Activated CD8-positive, alpha-beta memory T cell treated with anti-CD3 and anti-CD28 coated beads, Interleukin-2, amount 50 U/mL, for 4 hours (primary cell): Measurements from ENCODE around the gene CPLX3.

Experiments used
- DNase-seq: peaks from one replicate; pipeline ENCODE4 v3.0.0-alpha.2; 2020

CPLX3 gene

DNA sequence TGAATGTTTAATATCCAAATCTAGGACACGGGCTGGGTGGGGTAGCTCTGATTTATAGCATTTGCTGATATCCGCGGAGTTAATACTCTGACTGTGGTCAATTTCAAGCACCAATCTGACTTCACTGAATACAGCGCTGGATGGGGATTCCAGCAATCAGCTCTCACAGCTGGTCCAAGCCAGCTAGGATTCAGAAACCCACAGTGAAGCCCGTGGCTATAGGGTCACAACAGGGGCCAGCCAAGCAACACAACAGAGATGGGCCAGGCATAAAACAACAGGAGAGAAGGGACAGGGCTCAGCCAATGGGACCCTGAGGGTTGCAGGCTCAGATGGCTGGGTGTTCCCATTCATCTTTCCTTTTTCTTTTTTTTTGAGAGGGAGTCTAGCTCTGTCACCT, 19.1 kb upstream of the CPLX3 start:
- no peak for DNase-seq

DNA sequence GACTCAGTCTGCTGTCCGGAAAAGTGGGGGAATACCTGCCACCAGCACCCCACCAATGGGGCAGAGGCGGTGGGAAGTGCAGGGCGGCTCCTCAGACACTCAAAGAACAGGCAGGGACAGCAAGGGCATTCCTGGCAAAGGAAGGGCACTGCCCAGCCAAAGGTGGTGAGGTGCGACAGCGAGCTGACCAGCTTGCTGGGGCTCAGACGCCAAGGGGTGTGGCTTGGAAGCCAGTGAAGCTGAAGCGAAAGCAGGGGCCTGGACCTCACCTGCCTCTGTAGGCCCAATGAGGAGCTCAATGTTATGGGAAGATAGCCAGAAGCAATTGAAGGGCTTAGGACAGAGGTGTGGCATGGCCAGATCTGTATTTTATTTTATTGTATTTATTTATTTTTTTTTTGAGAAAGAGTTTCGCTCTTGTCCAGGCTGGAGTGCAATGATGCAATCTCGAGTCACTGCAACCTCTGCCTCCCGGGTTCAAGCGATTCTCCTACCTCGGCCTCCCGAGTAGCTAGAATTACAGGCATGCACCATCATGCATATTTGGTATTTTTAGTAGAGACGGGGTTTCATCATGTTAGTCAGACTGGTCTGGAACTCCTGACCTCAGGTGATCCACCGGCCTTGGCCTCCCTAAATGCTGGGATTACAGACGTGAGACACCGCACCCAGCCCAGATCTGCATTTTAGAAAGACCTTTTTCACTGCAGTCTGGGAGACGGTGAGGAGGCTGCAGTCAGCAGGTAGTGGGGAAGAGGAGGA, 18.2 kb upstream of the CPLX3 start:
- DNase-seq: no peak

DNA sequence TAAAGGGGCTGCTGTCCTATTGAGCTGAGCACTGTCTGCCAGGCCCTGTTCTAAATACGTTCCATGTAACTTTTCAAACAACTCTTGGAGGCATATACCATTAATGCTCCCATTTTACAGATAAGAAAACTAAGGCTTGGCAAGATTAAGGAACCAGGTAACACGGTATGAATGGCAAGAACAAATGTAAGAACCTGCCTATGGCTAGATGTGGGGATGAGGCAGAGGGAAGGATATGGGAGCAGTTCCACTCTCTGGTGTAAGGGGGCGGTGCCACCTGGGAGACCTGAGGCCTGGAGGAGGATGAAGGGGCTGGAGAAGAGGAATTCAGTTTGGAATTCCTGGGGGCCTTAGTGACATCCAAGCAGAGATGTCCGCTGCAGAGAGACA, 17.6 kb upstream of the CPLX3 start:
- no peak for DNase-seq

DNA sequence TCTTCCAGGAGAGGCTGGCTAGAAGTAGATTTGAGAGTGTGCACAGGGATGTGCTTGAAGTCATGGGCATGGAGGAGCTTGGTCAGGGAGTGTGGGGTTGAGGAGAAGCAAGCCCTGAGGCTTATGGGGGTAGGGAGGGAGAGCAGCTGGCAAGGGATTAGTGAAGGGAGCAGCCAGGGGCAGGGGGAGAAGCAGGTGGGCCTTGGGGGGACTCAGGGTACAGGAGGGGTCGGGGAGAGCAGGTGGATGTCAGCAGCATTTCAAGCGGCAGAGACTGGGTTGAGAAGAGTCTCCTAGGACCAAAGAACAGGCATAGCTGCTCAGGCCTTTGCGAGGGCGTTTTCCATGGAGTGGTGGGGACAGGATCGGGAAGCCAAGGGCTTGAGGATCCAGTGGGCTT, 17.2 kb upstream of the CPLX3 start:
- no peak for DNase-seq

DNA sequence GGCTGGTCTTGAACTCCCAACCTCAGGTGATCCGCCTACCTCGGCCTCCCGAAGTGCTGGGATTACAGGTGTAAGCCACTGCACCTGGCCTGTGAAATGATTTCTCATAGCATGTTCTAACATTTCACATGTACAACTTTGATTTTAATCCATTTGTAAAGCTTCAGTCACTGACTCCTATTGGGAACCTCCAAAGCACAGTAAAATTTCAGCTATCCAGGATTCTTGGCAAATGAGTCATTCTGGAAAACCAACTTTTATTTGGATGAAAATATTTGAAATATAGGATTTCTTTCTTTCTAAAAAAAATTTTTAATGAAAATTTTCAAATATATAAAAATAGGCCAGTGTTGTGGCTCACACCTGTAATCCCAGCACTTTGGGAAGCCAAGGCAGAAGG, 16.5 kb upstream of the CPLX3 start:
- no peak for DNase-seq

DNA sequence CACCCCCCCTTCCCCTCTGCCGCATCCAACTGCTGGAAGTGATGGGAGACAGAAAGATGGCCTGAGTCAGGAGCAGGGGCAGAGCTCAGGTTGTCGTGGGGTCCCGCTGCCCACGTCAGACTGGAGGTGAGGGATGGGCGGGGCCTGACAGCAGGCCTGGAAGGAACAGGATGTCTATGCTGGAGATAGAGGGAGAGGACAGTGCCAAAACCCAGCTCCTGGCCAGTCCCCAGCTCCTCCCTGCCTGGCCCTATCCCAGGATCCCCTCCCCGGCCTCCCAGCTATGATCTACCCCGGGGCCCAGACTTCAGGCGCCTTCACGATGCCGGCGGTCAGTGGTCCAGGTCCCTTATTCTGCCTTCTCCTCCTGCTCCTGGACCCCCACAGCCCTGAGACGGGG, 13.9 kb upstream of the CPLX3 start, which contains the start of gene LMAN1L:
LMAN1L (plus strand) TSS at position 303 of the 400 bp plus-strand sequence; CDS start at position 323, 20 bp downstream.
- no peak for DNase-seq

DNA sequence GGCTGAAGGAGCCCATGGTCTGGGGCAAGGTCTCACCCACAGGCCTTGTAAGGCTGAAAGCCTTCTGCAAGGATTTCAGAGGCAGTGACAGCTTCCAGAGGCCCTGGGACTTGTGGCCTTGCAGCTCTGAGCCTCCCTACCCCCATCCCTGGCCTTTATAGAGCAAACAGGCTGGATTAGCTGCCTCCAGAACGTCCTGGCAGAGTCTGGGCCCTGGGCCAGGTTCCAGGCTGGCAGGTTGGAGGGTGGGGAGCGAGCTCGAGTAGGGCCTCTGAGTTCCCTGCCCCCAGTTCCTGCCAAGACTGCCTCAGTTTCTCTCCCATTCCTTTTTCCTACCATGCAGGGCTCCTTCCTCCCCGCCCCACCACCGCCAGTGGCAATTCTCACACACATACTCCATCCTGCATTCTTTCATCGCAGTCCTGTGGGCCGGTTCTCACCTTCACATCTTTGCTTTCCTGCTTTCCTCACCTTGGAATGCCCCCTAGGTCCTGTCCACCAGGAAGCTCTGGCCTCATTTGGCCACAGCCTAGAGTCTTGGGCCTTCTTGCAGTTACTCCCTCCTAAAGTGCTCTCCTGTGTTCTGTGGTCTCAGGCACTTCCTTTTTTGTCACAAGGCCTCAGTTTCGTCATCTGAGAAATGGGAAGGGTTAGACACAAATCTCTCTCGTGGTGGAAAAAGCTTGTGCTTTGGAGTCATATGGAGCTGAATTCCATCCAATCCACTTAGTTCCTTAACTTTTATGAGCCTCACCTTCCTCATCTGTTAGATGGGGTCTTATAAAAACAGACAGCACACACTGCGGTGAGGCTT, 11.1 kb upstream of the CPLX3 start:
- DNase-seq: no peak

DNA sequence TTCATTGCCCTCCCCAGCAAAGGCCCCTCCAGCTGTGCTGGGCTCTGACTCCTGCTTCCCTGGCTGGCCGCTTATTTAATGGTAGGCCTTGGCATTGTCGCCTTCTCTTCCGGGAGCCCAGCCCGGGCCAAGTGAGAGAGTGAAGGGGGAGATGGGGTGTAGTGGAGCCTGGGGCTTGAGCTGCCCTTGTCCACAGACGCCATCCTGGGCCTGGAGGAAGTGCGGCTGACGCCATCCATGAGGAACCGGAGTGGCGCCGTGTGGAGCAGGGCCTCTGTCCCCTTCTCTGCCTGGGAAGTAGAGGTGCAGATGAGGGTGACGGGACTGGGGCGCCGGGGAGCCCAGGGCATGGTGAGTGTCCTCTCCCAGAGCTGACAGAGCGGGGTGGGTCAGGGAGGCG, 10.5 kb upstream of the CPLX3 start:
- DNase-seq: no peak

DNA sequence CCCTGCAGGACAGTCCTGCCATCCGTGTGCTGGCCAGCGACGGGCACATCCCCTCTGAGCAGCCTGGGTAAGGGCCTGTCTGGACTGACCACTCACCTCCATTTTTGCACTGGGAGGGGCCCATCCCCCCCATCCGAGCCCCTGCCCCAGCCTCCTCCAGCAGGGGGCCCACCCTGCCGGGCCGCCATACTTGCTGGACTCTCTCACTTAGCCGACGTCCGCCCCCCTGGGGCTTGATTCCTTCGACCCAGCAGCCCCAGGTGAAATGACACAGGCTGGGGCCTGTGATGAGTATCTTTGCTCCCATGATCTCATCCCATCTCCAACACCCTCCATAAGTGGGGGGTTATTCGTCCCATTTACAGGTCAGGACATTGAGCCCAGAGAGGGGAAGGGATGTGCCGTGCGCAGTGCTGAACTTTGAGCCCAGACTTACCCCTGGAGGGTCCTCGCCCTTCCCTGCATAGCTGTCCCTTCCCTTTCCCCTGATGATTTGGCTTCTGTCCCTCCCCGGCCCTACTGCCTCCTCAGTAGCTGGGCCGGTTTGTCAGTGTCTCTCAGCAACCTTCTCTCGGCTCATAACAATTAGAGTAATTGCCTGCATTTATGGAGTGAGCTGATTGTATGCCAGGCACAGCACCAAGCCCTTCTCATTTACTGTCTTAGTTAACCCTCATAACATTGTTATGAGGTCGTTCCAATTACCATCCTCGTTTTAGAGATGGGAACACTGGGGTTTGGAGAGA, 9.6 kb upstream of the CPLX3 start:
- no peak for DNase-seq

DNA sequence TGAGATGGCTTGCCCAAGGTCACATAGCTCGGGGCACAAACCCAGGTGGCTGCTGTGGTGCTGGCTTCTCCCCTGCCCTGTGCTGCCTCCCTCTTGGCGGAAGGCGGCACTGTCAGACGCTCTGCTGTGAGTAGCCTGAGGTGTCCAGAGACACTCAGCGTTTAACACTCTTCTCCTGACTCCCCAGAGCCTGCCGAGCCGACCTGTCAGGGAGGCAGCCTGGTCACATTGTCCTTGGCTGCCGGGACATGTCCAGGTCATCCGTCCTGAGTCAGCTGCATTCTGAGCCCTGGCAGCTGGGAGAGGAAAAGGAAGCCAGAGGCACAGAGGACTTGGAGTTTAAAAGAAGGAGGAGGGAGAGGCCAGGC, 9.1 kb upstream of the CPLX3 start:
- DNase-seq: no peak

DNA sequence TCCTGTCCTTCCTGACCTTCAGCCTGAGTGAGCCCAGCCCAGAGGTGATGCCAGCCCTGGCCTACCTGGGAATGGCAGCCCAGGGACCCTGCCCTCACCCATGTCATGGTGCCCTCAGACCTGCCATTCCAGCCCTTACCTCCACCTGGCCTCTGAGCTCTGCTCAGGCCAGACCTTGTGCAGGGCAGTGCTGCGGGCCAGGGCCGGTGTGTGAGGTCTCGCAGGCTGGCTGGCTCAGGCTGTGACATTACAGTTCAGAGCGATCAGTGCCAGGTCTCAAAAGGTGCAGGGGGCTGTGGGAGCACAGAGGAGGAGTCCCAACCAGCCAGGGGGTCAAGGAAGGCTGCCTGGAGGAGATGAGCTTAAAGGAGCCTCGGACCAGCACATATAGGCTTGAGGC, 6.4 kb upstream of the CPLX3 start:
- no peak for DNase-seq

DNA sequence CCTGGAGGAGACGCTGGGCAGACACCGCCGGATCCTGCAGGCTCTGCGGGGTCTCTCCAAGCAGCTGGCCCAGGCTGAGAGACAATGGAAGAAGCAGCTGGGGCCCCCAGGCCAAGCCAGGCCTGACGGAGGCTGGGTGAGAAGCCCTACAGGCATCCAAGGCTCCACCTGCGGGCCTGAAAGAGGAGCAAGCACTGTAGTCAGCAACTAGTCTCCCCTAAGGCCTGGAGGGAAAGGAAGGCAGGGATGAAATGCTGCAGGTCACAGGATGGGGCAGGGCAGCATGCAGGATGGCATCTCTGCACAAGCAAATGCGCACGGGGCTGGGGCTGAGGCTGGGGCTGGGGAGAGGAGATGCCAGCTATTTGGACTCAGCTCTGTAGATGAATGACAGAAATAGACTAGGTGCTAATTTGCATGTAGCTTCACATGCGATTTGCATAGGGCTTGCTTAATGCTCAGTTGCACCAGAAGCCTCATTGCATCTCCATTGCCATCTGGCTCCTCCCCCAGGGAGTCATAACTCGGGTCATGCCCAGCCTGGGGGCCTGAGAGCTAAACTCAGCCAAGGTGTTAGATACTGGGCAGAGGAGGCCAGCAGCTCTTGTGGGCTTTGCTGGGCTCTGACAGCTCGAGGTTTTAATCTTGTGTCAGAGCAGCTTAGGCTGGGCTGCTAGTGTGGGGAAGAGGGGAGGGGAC, 5.2 kb upstream of the CPLX3 start:
- DNase-seq: no peak

DNA sequence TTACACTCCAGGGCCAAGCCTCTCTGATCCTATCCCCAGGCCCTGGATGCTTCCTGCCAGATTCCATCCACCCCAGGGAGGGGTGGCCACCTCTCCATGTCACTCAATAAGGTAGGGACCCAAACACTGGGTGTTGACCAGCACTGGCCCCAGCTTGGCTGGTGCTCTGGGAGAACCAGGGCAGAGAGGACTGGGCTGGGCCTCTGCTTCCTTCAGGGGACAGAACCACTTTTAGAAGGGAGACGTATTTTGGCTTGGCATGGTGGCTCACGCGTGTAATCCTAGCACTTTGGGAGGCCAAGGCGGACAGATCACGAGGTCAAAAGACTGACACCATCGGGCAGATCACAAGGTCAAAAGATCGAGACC, 4.7 kb upstream of the CPLX3 start:
- no peak for DNase-seq

DNA sequence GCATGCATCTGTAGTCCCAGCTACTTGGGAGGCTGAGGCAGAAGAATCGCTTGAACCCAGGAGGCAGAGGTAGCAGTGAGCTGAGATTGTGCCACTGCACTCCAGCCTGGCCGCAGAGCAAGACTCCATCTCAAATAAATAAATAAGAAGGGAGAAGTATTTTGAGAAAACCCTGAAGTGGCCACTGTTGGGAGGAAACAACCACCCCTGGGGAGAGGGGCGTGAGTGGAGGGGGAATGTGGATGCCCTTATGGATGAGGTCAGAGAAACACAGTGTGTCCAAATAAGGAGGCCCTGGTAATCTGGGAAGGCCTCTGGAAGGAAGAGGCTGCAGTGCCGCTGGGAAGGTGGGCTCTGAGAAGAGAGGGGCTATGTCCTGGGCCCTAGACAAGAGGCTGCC, 4.2 kb upstream of the CPLX3 start:
- no peak for DNase-seq

DNA sequence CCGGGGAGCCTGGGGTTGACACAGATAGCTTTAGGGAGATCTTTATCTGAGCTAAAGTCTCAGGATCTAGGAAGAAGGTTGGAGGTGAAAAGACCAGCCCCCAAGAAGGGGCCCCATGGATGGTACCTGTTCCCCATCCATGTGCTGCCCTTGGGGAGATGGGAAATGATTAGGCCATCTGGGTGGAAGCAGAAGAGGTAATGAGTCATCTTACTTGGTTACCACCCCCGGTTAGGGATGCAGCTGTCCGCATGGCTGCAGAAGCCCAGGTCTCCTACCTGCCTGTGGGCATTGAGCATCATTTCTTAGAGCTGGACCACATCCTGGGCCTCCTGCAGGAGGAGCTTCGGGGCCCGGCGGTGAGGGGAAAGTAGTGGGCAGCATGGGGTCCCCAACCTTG, 3.1 kb upstream of the CPLX3 start:
- no peak for DNase-seq

DNA sequence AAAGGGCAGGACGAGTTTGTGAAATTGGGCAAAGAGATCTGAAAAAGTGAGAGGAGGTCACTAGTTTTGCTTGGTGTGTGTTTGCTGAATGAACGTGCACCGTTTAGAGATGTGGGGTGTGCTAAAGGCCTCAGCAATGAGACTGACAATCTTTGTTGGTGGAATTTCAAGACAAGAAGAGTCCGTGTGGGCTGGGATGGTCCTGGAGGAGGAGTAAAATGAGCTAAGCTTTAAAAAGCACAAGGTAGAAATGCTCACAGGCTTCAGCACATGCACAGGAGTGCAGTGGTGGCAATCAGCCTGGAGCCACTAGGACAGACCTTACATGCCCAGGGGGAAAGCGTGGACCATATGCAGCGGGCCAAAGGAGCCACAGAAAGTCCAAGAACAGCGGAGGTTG, 1.5 kb upstream of the CPLX3 start:
- DNase-seq: no peak

DNA sequence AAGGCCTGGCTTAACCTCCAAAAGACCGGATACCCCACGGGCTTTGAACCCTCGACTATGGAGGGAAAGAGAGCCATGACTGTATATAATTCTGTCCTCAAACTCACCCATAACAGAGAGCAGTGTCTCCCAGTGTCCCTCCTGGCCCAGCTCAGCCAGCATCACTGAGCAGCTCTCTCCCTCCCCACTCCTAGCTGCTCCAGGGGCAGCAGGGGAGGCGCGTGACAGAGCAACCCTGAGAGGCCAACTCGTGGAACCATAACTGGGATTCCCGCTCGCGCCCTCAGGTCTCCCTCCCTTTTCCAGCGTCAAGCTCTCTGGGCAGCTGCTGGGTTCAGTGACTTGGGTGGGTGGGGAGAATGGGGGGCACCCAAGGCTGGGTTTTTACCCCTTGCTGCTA, 561 bp upstream of the CPLX3 start:
- no peak for DNase-seq

DNA sequence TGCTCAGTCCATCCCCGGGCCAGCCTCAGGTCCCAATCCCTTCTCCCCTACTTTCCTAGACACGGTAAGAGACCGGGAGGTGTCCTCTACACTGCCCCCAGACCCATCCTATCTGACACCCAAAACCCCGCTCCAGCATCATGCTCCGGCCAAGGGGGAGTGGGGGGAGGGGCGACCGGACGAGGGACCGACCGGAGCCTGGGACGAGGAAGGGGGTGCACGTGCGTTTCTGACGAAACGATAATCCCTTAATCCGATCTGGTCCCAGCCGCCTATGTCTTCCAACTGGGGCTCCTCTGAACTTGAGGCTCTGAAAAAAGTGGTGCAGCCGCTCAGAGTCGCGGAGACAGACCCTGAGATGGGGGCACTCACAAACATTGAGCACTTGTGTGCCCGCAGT, 494 bp downstream of the CPLX3 start:
- DNase-seq: no peak

DNA sequence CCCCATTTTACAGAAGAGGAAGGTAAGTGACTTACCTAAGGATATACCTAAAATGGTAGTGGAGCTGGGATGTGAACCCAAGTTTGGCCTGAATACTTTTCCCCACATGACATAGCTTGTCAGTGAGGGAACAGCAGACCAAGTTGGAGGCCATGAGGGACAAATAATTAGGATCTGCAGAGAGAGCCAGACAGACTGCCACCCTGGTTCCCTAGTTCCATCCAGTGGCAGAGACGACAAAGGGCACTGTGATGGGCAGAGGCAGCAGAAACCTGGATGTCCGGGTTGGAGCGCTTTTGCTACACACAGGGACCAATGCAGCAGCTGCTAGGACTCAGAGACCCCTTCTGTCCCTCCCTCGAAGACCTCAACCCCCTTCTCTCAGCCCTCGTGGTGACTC, 1.2 kb downstream of the CPLX3 start:
- no peak for DNase-seq

DNA sequence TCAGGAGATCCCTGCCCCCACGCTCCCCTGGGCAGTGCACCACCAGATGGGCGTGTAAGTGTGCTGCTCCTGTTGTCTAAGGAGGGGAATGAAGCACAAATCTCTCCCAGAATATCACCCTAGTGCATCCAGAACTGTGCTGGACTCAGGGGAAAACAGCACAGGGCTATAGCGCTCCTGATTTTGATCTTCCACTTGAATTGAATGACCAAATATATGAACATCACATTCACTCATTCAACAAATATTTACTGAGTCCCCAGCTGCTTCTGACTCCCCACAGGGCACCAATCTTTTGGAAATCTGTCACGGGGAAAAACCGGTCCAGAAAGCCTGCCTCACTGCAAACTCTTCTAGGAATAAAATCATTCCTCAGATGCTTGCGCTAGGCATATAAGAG, 2.4 kb downstream of the CPLX3 start:
- DNase-seq: no peak

DNA sequence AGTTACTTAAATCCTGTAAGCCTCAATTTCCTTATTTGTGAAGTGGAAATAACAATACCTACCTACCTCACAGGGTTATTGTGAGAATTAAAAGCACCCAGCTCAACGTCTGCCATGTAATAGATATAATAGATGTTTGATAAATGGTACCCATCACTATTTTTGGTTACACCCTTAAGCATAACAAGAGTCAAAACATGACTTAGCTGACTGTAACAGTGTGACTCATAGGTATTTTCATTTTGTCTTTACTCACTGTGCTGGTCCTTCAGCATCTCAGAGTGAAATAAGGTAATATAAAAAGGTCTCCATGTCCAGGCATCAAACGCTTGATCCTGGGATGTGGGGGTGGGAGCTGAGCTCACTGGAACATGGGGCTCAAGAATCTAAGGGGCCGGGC, 3.1 kb downstream of the CPLX3 start:
- DNase-seq: no peak

DNA sequence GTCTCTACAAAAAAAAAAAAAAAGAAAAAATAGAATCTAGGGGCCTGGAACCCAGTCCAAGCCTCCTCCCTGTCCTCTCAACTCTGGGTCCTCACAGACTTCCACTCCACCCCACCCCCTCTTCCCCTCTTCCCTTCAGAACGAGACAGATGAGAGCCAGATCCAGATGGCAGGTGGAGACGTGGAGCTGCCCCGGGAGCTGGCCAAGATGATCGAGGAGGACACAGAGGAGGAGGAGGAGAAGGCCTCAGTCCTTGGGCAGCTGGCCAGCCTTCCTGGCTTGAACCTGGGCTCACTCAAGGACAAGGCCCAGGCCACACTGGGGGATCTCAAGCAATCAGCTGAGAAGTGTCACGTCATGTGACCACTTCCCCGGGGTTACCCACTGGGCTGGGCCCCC, 3.6 kb downstream of the CPLX3 start:
- DNase-seq: no peak

DNA sequence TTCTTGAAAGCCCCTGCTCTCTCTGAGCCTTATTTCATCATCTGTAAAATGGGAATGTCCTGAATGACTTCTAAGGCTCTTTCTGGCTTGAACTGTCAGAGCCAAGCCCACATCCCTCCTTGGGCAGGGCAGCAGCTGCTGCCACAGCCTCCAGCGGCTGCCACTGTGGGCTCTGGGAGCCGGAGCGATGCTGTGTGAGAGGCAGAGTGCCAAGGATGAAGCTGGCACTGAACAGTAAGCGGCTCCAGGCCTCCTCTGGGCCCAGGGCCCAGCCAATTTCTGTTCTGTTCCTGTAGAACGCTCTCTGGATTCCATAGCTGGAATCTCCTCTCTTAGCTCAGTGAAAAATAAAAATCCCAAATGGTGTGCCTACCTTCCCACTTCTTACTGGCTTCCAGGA, 4.4 kb downstream of the CPLX3 start:
- DNase-seq: no peak
